PC-3 (cell line): ENCODE data around the gene PGBD4. TPM values are rescaled to one million over a fixed set of nuclear protein-coding genes. Genes with fewer than 3 reads are reported as not detected.

Source experiments
- ATAC-seq: fragments of 200-7000 bp; cut with Tn5 transposase; 2 replicates; pipeline ENCODE4 v1.9.1; 2020; ENCODE audit warnings: mild to moderate bottlenecking, moderate library complexity
- BruUV-seq: library from RNA; stranded (reverse); fragments of 400-500 nt; replicated peaks from 2 replicates; lab custom pipeline; 2021; lab: Mats Ljungman, UMichigan
- CTCF ChIA-PET: fragments of 300-600 bp; sonication (Branson Sonifier 250); formaldehyde crosslinking; loops from one replicate; lab custom pipeline; 2022; ENCODE audit warnings: antibody characterized with exemption; lab: Charles Lee
- POLR2A ChIA-PET: fragments of 300-600 bp; sonication (Branson Sonifier 250); formaldehyde crosslinking; loops from one replicate; lab custom pipeline; 2022; ENCODE audit warnings: antibody characterized with exemption; ENCODE audit not compliant: unreplicated experiment; lab: Charles Lee
- DNase-seq: peaks from one replicate; pipeline ENCODE4 v3.0.0-alpha.2; 2015
- H2AFZ ChIP-seq: fragments of 300-600 bp; sonication (generic); 2 replicates; pipeline ENCODE4 v1.6.0; 2016; ENCODE audit warnings: antibody characterized with exemption, low read length
- H3F3A ChIP-seq: fragments of 300-600 bp; sonication (generic); one replicate; pipeline ENCODE4 v1.6.0; 2017; ENCODE audit warnings: antibody characterized with exemption, low read length, control low read depth, mild to moderate bottlenecking; ENCODE audit not compliant: unreplicated experiment
- H3K27ac ChIP-seq: fragments of 300-600 bp; sonication (generic); 2 replicates; pipeline ENCODE4 v1.5.1; 2016; ENCODE audit warnings: mild to moderate bottlenecking, low read length
- H3K27me3 ChIP-seq: fragments of 300-600 bp; sonication (generic); 2 replicates; pipeline ENCODE4 v1.6.1; 2016; ENCODE audit warnings: low read length, mixed read lengths
- H3K36me3 ChIP-seq: fragments of 300-600 bp; sonication (generic); 2 replicates; pipeline ENCODE4 v1.6.1; 2016; ENCODE audit warnings: low read depth, mixed run types, low read length, mixed read lengths
- H3K4me1 ChIP-seq: fragments of 300-600 bp; sonication (generic); 2 replicates; pipeline ENCODE4 v1.5.1; 2016; ENCODE audit warnings: low read length; ENCODE audit not compliant: insufficient read depth
- H3K4me2 ChIP-seq: fragments of 300-600 bp; sonication (generic); 2 replicates; pipeline ENCODE4 v1.6.0; 2016; ENCODE audit warnings: low read length
- H3K4me3 ChIP-seq: fragments of 300-600 bp; sonication (generic); 2 replicates; pipeline ENCODE4 v1.5.1; 2016; ENCODE audit warnings: mild to moderate bottlenecking, low read length, mixed read lengths
- H3K79me2 ChIP-seq: fragments of 300-600 bp; sonication (generic); 2 replicates; pipeline ENCODE4 v1.6.1; 2017; ENCODE audit warnings: low read length, mixed read lengths
- H3K9ac ChIP-seq: fragments of 300-600 bp; sonication (generic); 2 replicates; pipeline ENCODE4 v1.6.0; 2016; ENCODE audit warnings: mild to moderate bottlenecking, low read length
- H3K9me2 ChIP-seq: fragments of 300-600 bp; sonication (generic); replicated peaks from 2 replicates; pipeline ENCODE4 v1.6.1; 2016; ENCODE audit warnings: mixed run types, low read length, mixed read lengths
- H3K9me3 ChIP-seq: fragments of 300-600 bp; sonication (generic); 2 replicates; pipeline ENCODE4 v1.6.1; 2016; ENCODE audit warnings: low read length, mixed read lengths
- H4K20me1 ChIP-seq: fragments of 300-600 bp; sonication (generic); 2 replicates; pipeline ENCODE4 v1.6.1; 2016; ENCODE audit warnings: low read length, mixed read lengths
- CTCF ChIP-seq: fragments of 300-600 bp; sonication (generic); conservative IDR thresholded peaks from 2 replicates; pipeline ENCODE4 v1.5.1; 2017; ENCODE audit warnings: antibody characterized with exemption, low read depth, mild to moderate bottlenecking, low read length
- EZH2 ChIP-seq: fragments of 300-600 bp; sonication (generic); IDR thresholded peaks from one replicate; pipeline ENCODE4 v1.6.1; 2017; ENCODE audit warnings: antibody characterized with exemption, mild to moderate bottlenecking, low read length; ENCODE audit not compliant: unreplicated experiment
- EZH2phosphoT487 ChIP-seq: fragments of 300-600 bp; sonication (generic); IDR thresholded peaks from 2 replicates; pipeline ENCODE4 v1.6.1; 2018; ENCODE audit warnings: mild to moderate bottlenecking, antibody characterized with exemption, low read length, borderline replicate concordance
- intact Hi-C: fragments of 100-400 bp; cut with micrococcal nuclease; formaldehyde crosslinking; loops from 2 replicates; pipeline ENCODE4 v1.9.0; 2023
- total RNA-seq: library from RNA; depleted of rRNA; stranded (reverse); fragments of >200 nt; gene quantifications from 2 replicates; pipeline ENCODE4 v1.2.3, GENCODE V29; 2014

The PGBD4 gene
- total RNA-seq, 1 experiment from 2014 or later, result 2.6 TPM

- Histone ChIP-seq H3K4me3 (no peak overlapping the region), H3K9ac (no peak overlapping the region), H3F3A (no peaks in the 10 kb centered on the region), H3K36me3 (no peaks in the 10 kb centered on the region), H3K4me1 (peaks cover 21% of the 10 kb centered on the region), H3K9me2 (no peaks in the 10 kb centered on the region), H3K4me2 (no peak overlapping the region), H2AFZ (no peak overlapping the region), H3K79me2 (no peaks in the 10 kb centered on the region), H4K20me1 (no peaks in the 10 kb centered on the region), H3K27ac (no peak overlapping the region), H3K27me3 (no peaks in the 10 kb centered on the region), H3K9me3 (no peaks in the 10 kb centered on the region)
- CTCF ChIA-PET, result no interaction called here
- no peak for TF ChIP-seq EZH2phosphoT487
- no peak for TF ChIP-seq CTCF
- TF ChIP-seq EZH2, result no peak
- POLR2A ChIA-PET, result no interaction called here
- intact Hi-C loops, result no loop called here
- DNase-seq (no peak), ATAC-seq (no peak)
- no TSS peak for BruUV-seq
Observed at GRCh38 chr15:34126522-34126921, 24.6 kb downstream of the PGBD4 start.

GRCh38 chr15:34128898-34129297 lies 27.0 kb downstream of the PGBD4 start:
- Histone ChIP-seq H2AFZ (no peak overlapping the region), H3K9me3 (no peaks in the 10 kb centered on the region), H3K27me3 (no peaks in the 10 kb centered on the region), H3K27ac (no peak overlapping the region), H3K4me2 (no peak overlapping the region), H3K9me2 (no peaks in the 10 kb centered on the region), H4K20me1 (no peaks in the 10 kb centered on the region), H3K79me2 (no peaks in the 10 kb centered on the region), H3K4me1 (peaks cover 10% of the 10 kb centered on the region), H3F3A (no peaks in the 10 kb centered on the region), H3K9ac (no peak overlapping the region), H3K36me3 (no peaks in the 10 kb centered on the region), H3K4me3 (no peak overlapping the region)
- ATAC-seq (no peak), DNase-seq (no peak)
- ChIA-PET CTCF (interaction anchor here (0.6 kb wide), 1 partner anchor 64 kb away, joined by 5 read pairs; no protein-coding TSS in a partner anchor), POLR2A (no interaction called here)
- BruUV-seq, result no TSS peak
- TF ChIP-seq CTCF (no peak), EZH2 (no peak), EZH2phosphoT487 (no peak)
- intact Hi-C loops, result no loop called here

- no peaks in the 10 kb centered on the region for H3K27me3 ChIP-seq
- H3K4me1 ChIP-seq, result peaks cover 16% of the 10 kb centered on the region
- intact Hi-C loops, result no loop called here
- no peaks in the 10 kb centered on the region for H4K20me1 ChIP-seq
- H3K79me2 ChIP-seq, result no peaks in the 10 kb centered on the region
- DNase-seq (no peak), ATAC-seq (no peak)
- no peaks in the 10 kb centered on the region for H3K9me3 ChIP-seq
- peaks cover 4% of the 10 kb centered on the region; the same call in 1 of the 2 replicates for H3K36me3 ChIP-seq
- H3K27ac ChIP-seq, result no peak overlapping the region
- CTCF ChIA-PET, result interaction anchor here (0.5 kb wide), 1 partner anchor 10 kb away, joined by 3 read pairs; no protein-coding TSS in a partner anchor
- H3F3A ChIP-seq, result no peaks in the 10 kb centered on the region
- no peak for TF ChIP-seq EZH2
- TF ChIP-seq EZH2phosphoT487, result no peak
- no peak for TF ChIP-seq CTCF
- no peak overlapping the region for H3K4me3 ChIP-seq
- H3K4me2 ChIP-seq, result no peak overlapping the region
- H3K9me2 ChIP-seq, result no peaks in the 10 kb centered on the region
- BruUV-seq, result no TSS peak
- POLR2A ChIA-PET, result interaction anchor here (0.5 kb wide), 1 partner anchor 85 kb away, joined by 4 read pairs; no protein-coding TSS in a partner anchor
- no peak overlapping the region for H2AFZ ChIP-seq
- no peak overlapping the region for H3K9ac ChIP-seq
Observed at GRCh38 chr15:34132881-34133280, 31.0 kb downstream of the PGBD4 start.
